GM19351 (cell line): ENCODE measurements around the gene SWAP70.
"Not testable (repeated sequence)": the region's sequence is repeated elsewhere in the genome, so short reads cannot be mapped to it uniquely, and the experiment has no call there.

Experiments
- ATAC-seq: cut with Tn5 transposase; IDR thresholded peaks from one replicate; pipeline ENCODE4 v1.9.1; 2021; ENCODE audit warnings: mild to moderate bottlenecking, moderate library complexity; ENCODE audit not compliant: unreplicated experiment

Gene SWAP70

GRCh38 chr11:9719566-9720289 is 55.9 kb downstream of the SWAP70 start:
- ATAC-seq = no peak

- ATAC-seq = no peak
Observed at GRCh38 chr11:9720290-9720630, 56.4 kb downstream of the SWAP70 start.

GRCh38 chr11:9722023-9722422 is 58.1 kb downstream of the SWAP70 start:
- no peak for ATAC-seq

- no peak for ATAC-seq
Observed at GRCh38 chr11:9722893-9723292, 59.0 kb downstream of the SWAP70 start.

GRCh38 chr11:9726321-9727022 is 62.6 kb downstream of the SWAP70 start:
- ATAC-seq = peak; percentile 65

GRCh38 chr11:9728058-9728457 is 64.2 kb downstream of the SWAP70 start:
- no peak for ATAC-seq

- ATAC-seq = no peak
Observed at GRCh38 chr11:9731256-9731655, 67.4 kb downstream of the SWAP70 start.

GRCh38 chr11:9732453-9732852 is 68.6 kb downstream of the SWAP70 start:
- no peak for ATAC-seq

- no peak for ATAC-seq
Observed at GRCh38 chr11:9733212-9733611, 69.3 kb downstream of the SWAP70 start.

GRCh38 chr11:9735236-9735635 is 71.4 kb downstream of the SWAP70 start:
- ATAC-seq = no peak

- no peak for ATAC-seq
Observed at GRCh38 chr11:9735919-9736318, 72.0 kb downstream of the SWAP70 start.

GRCh38 chr11:9736365-9736764 is 72.5 kb downstream of the SWAP70 start:
- ATAC-seq = no peak

GRCh38 chr11:9738116-9738515 is 74.2 kb downstream of the SWAP70 start:
- ATAC-seq = no peak

- ATAC-seq = no peak
Observed at GRCh38 chr11:9738707-9739106, 74.8 kb downstream of the SWAP70 start.

GRCh38 chr11:9739123-9739900 is 75.4 kb downstream of the SWAP70 start:
- peak; percentile 77 for ATAC-seq

- peak; percentile 40 for ATAC-seq
Observed at GRCh38 chr11:9740202-9740883, 76.5 kb downstream of the SWAP70 start.

GRCh38 chr11:9741260-9741659 is 77.4 kb downstream of the SWAP70 start:
- no peak for ATAC-seq

GRCh38 chr11:9743512-9743911 is 79.6 kb downstream of the SWAP70 start:
- not testable (repeated sequence) for ATAC-seq

GRCh38 chr11:9745411-9746211 is 81.7 kb downstream of the SWAP70 start:
- ATAC-seq = peak; percentile 57

- no peak for ATAC-seq
Observed at GRCh38 chr11:9747229-9747628, 83.4 kb downstream of the SWAP70 start.
